ENCODE measurements around the gene BEAN1.
"Not testable (repeated sequence)": the region's sequence is repeated elsewhere in the genome, so short reads cannot be mapped to it uniquely, and the experiment has no call there.

The BEAN1 gene

GRCh38 chr16:66487580-66488275 is 60.6 kb downstream of the BEAN1 start:
- no peak for DNase-seq

GRCh38 chr16:66488505-66488904 is 61.4 kb downstream of the BEAN1 start:
- no peak for DNase-seq

DNA sequence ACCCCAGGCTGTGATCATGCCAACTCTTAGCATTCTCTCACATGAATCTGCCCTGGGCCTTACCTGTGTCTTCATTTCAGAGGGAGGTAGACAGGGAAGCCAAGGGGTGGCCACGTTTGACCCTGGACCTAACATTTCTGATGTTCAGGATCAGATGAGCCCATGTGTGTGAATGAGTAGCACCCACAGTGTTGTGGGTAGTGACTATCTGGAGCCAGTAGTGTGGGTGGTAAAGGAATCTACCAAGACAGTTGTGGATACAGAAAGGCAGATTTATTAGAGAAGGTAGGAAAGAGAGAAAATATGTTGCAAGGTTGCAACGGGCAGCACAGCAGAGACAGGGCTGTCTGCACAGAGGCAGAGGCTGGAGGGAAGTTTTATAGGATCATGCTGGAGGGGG is 62.3 kb downstream of the BEAN1 start:
- no peak for DNase-seq

GRCh38 chr16:66489818-66490217 is 62.7 kb downstream of the BEAN1 start:
- no peak for DNase-seq

GRCh38 chr16:66490774-66491715 is 64.0 kb downstream of the BEAN1 start:
- no peak for DNase-seq

DNA sequence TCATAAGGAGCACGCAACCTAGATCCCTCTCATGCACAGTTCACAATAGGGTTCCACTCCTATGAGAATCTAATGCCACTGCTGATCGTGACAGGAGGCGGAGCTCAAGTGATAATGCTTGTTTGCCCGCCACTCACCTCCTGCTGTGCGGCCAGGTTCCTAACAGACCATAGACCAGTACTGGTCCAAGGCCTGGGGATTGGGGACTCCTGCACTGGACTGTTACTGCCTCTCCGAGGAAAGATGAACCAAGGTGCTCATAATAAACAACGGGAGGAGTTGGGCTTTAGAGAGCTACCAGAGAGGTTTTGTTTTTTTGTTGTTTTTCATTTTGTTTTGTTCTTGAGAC is 64.6 kb downstream of the BEAN1 start:
- no peak for DNase-seq

DNA sequence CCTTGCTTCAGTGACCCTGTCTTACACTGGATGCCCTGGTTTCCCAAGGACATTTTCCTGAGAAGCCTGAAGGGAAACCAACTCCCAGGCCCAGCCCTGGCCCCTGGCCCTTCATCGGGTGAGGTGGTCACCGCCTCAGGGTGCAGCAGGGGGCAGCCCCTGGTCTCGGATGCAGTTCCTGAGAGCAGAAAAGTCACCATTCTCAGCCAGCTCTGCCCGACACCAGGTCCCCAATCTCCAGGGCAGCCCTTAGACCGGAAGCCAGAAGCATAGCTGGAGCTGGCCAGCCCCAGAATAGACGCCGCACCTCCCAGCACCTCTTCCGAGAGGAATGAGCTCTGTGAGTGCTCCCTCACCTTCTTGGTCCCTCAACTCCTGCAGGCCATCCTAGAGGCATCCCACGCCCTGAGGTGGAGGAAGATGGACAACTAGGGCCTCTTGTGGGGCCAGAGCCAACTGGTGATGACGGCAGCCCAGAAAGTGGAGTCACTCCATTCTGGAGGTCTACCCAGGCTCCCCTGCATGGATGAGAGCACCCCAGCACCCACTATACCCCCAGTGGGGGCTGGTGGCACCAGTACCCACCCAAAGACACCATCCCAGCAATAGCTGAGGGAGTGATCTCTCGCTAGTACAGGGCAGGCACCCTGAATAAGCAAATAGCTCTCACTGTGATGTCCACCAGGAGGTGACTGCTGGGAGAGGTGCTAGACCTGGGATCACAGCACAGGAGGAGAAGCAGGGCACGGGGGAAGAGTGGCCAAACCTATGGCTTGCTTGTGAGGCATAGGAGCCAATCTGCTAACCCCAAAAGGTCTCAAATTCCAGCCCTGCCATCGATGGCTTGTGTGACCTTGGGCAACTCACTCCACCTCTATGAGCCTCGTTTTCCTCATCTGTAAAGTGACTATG is 66.7 kb downstream of the BEAN1 start:
- DNase-seq: no peak

- no peak for DNase-seq
Observed at GRCh38 chr16:66494916-66495315, 67.8 kb downstream of the BEAN1 start.

DNA sequence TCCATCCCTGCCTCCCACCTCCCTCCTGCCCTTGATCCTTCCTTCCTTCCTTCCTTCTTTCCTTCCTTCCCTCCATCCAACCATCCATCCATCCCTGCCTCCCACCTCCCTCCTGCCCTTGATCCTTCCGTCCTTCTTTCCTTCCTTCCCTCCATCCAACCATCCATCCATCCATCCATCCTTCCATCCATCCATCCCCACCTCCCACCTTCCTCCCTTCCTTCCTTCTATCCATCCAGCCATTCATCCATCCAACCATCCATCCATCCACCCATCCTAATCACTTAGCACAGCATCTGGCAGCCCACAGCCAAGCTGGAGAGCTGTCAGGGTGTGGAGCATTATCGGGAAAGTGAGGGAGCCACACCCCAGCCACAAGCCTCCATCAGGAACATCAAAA is 68.3 kb downstream of the BEAN1 start:
- DNase-seq: no peak

GRCh38 chr16:66496226-66496625 is 69.1 kb downstream of the BEAN1 start:
- DNase-seq: not testable (repeated sequence)

GRCh38 chr16:66497921-66498320 is 70.8 kb downstream of the BEAN1 start:
- not testable (repeated sequence) for DNase-seq

DNA sequence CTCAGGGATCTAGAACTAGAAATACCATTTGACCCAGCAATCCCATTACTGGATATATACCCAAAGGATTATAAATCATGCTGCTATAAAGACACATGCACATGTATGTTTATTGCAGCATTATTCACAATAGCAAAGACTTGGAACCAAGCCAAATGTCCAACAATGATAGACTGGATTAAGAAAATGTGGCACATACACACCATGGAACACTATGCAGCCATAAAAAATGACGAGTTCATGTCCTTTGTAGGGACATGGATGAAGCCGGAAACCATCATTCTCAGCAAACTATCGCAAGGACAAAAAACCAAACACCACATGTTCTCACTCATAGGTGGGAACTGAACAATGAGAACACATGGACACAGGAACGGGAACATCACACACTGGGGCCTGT is 74.5 kb downstream of the BEAN1 start:
- not testable (repeated sequence) for DNase-seq

- no peak for DNase-seq
Observed at GRCh38 chr16:66502020-66502913, 75.2 kb downstream of the BEAN1 start.

DNA sequence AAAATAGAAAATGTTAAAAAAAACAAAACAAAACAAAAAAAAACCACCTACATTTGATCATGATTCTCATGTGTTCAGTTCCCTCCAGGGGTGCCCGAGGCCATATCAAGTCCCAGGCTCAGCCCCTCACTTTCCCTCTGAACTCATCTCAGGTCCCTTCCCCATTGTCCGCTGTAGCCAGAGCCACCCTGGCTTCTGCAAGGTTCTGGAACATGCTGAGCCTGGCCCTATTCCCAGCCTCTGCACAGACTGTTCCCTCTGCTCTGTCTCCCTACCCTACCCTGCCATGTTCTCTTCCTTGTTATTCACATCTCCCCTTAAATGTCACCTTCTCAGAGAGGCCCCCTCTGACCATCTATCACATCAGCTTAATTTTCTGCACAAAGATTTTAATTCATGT is 75.9 kb downstream of the BEAN1 start:
- no peak for DNase-seq

- DNase-seq: no peak
Observed at GRCh38 chr16:66503612-66504011, 76.5 kb downstream of the BEAN1 start.

GRCh38 chr16:66507731-66508239 is 80.7 kb downstream of the BEAN1 start:
- DNase-seq: no peak

GRCh38 chr16:66508248-66508913 is 81.3 kb downstream of the BEAN1 start:
- no peak for DNase-seq

DNA sequence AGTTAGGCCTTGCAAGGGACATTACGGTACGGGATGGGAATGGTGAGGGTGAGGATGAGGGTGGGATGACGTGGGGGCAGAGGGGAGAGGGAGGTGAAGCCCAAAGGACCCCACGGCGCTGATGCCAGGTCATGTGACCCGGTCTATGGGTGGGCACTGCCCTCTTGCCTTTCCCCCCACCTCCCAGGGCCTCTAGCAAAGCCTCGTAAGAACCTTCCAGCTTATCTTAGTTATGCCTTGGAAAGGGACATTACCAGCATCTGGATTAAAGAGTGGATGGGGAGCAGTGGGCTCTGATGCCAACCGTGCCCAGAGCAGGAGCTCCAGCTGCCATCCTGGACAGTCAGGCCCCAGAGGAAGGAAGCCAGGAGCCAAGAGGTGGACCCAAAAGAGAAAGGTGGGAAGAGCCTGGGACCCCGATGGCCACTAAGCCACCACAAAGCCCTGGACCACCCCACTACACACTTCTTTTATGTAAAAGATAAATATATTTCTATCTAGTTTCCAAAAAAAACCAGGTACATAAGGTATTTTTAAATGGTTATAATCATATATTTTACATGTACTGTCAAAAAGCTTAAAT is 81.9 kb downstream of the BEAN1 start:
- DNase-seq: no peak

DNA sequence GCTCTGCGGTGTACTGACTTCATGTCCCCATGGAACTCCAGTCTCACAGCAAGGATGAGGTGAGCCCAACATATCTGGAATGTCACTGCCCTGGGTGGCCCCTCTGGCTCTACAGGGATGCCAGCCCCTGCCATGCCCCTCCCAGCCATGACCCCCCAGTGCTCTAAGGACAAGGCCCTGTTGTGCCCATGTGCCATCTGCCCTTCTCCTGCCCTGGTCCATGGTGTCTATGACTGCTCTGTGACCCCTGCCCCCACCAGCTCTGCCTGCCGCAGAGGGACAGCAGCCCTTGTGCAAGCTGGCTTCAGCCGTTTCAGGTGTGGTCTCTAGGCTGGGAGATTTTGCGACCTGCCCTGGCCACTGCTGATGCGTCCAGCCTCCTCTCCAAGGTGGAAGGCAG is 82.5 kb downstream of the BEAN1 start:
- no peak for DNase-seq

GRCh38 chr16:66510298-66510697 is 83.2 kb downstream of the BEAN1 start:
- no peak for DNase-seq

Data from effector CD8-positive, alpha-beta T cell (primary cell).